Small intestine (tissue), 7 donors: Measurements from ENCODE around the gene RPS16. TPM values are rescaled to one million over a fixed set of nuclear protein-coding genes. Genes with fewer than 3 reads are reported as not detected.
"Not testable (repeated sequence)": the region's sequence is repeated elsewhere in the genome, so short reads cannot be mapped to it uniquely, and the experiment has no call there.

ENCODE experiments used
- DNase-seq, 2 donors: peaks; one replicate each; pipeline versions ENCODE4 v3.0.0 to v3.0.0-alpha.2; 2013
- FAIRE-seq: peaks from 2 replicates; lab custom pipeline; 2012; peaks lifted over from hg19 to GRCh38; lab: Jason Lieb, UNC
- H3K27ac ChIP-seq, 3 donors: one replicate each; pipeline ENCODE4 v1.5.1; 2013; ENCODE audit warnings: low read length in 2 of 3, mild to moderate bottlenecking in 2 of 3, control low read depth in 1 of 3, inconsistent platforms in 1 of 3, low read depth in 1 of 3, moderate library complexity in 1 of 3
- H3K27me3 ChIP-seq, 3 donors: one replicate each; pipeline ENCODE4 v1.6.1; 2013; ENCODE audit warnings: low read length in 3 of 3, inconsistent platforms in 1 of 3; ENCODE audit not compliant: control insufficient read depth in 3 of 3, insufficient read depth in 3 of 3
- H3K36me3 ChIP-seq, 3 donors: one replicate each; pipeline ENCODE4 v1.6.1; 2013; ENCODE audit warnings: low read length in 3 of 3, inconsistent platforms in 1 of 3, low read depth in 1 of 3, mild to moderate bottlenecking in 1 of 3, moderate library complexity in 1 of 3; ENCODE audit not compliant: control insufficient read depth in 3 of 3, insufficient read depth in 2 of 3
- H3K4me1 ChIP-seq, 3 donors: one replicate each; pipeline ENCODE4 v1.6.1; 2013; ENCODE audit warnings: low read length in 2 of 3, inconsistent platforms in 1 of 3, low read depth in 1 of 3, mild to moderate bottlenecking in 1 of 3, moderate library complexity in 1 of 3; ENCODE audit not compliant: control insufficient read depth in 3 of 3, insufficient read depth in 2 of 3
- H3K4me3 ChIP-seq, 3 donors: one replicate each; pipeline ENCODE4 v1.5.1; 2013; ENCODE audit warnings: low read length in 3 of 3, control low read depth in 1 of 3, inconsistent platforms in 1 of 3, low read depth in 1 of 3, mild to moderate bottlenecking in 1 of 3, moderate library complexity in 1 of 3
- H3K9me3 ChIP-seq, 2 donors: one replicate each; pipeline ENCODE4 v1.6.1; 2013; ENCODE audit warnings: low read depth in 1 of 2, low read length in 1 of 2; ENCODE audit not compliant: control insufficient read depth in 2 of 2, insufficient read depth in 1 of 2
- WGBS, 3 donors: extraction: QIAGEN DNeasy Blood & Tissue Kit; methylation state at CpG; one replicate each; pipeline ENCODE4 v1.1.7; 2013; 5-methylcytosine and 5-hydroxymethylcytosine counted together
- polyA plus RNA-seq, 4 donors: library from polyadenylated mRNA; stranded (reverse) in 3 of 4; unstranded in 1 of 4; fragments of 200-250 nt in 3 of 4; fragments of 120-200 nt in 1 of 4; gene quantifications; one replicate each; pipeline versions ENCODE4 v1.2.1 to v1.2.3, GENCODE V29; 2013
- donor health status: healthy with polysubstance abuse.
- donor health status: control.
- donor health status: control.
- donor health status: Bipolar disorder and iron deficiency.
- donor health status: healthy.

The RPS16 gene
- polyA plus RNA-seq, 4 donors, result 1,341 to 3,643 (median 2,485) TPM

DNA sequence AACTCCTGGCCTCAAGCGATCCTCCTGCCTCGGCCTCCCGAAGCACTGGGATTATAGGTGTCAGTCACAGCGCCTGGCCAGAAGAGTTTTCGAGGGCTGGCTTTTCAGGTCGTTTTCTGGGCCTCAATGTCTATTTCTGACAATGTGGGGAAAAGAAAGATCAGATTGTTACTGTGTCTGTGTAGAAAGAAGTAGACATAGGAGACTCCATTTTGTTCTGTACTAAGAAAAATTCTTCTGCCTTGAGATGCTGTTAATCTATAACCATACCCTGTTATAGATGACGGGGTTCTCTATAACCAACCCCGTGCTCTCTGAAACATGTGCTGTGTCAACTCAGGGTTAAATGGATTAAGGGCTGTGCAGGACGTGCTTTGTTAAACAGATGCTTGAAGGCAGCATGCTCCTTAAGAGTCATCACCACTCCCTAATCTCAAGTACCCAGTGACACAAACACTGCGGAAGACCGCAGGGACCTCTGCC lies 43.6 kb upstream of the RPS16 start:
- WGBS, 3 donors, result 75 to 84% (median 81%) methylated on average over 11 of the region's 11 CpGs
- peaks cover 7 to 32% (median 8%) of the 10 kb centered on the region in 3 donors for H3K36me3 ChIP-seq
- not testable (repeated sequence) for H3K27me3 ChIP-seq, FAIRE-seq, H3K9me3 ChIP-seq, H3K4me3 ChIP-seq
- H3K27ac ChIP-seq, result peak overlapping the region in 1 of 3 donors; percentile 75
- DNase-seq, result peak in 1 of 2 donors; percentile 28
- H3K4me1 ChIP-seq, result peaks cover 2 to 10% (median 5%) of the 10 kb centered on the region in 3 donors

DNA sequence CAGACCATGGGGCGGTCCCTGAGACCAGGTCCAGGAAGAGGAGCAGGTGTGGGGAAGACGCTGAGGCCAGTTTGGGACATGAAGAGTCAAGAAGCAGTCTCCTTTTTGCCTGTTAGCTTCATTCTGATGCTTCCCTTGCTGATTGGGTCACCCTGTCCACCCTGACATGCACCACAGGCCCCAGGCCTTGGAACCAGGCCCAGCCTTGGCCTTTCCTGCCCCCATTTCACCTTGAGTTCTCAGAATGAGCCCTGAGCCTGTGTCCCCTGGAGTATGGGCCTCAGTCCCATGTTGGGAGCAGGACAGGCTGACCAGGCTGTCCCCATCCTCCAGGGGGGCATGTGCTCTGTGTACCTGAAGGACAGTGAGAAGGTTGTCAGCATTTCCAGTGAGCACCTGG lies 40.0 kb upstream of the RPS16 start:
- peaks cover 19 to 58% (median 29%) of the 10 kb centered on the region in 3 donors for H3K36me3 ChIP-seq
- no peak for FAIRE-seq
- H3K27ac ChIP-seq, result no peak overlapping the region

DNA sequence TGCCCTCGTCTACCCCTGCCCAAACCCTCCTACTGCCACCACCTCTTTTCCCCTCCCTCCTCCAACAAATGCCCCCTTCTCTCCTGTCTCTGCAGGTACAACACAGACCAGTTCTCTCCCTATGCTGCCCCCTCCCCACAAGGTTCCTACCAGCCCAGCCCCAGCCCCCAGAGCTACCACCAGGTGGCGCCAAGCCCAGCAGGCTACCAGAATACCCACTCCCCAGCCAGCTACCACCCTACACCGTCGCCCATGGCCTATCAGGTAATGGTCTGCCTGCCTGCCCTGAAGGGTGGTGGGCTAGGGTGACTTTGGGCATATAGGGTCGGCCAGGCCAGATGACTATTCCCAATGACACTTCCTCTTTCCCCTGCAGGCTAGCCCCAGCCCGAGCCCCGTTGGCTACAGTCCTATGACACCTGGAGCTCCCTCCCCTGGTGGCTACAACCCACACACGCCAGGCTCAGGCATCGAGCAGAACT lies 38.4 kb upstream of the RPS16 start:
- Histone ChIP-seq H3K9me3 (no peaks in the 10 kb centered on the region), H3K27me3 (no peaks in the 10 kb centered on the region), H3K36me3 (peaks cover 25 to 73% (median 39%) of the 10 kb centered on the region in 3 donors), H3K27ac (no peak overlapping the region), H3K4me1 (no peaks in the 10 kb centered on the region), H3K4me3 (no peak overlapping the region)
- 52 to 59% (median 54%) methylated on average over 9 of the region's 9 CpGs for WGBS, 3 donors
- DNase-seq (peak; percentile 19 to 65), FAIRE-seq (no peak)

More for the DNA sequence above, 40.0 kb upstream of the RPS16 start:
- WGBS, 3 donors, result 94 to 100% (median 100%) methylated on average over 1 to 2 of the region's 2 CpGs
- no peaks in the 10 kb centered on the region for H3K9me3 ChIP-seq
- no peak for DNase-seq
- no peak overlapping the region for H3K4me3 ChIP-seq
- H3K27me3 ChIP-seq, result no peaks in the 10 kb centered on the region
- peaks cover 0 to 5% (median 0%) of the 10 kb centered on the region in 3 donors for H3K4me1 ChIP-seq

DNA sequence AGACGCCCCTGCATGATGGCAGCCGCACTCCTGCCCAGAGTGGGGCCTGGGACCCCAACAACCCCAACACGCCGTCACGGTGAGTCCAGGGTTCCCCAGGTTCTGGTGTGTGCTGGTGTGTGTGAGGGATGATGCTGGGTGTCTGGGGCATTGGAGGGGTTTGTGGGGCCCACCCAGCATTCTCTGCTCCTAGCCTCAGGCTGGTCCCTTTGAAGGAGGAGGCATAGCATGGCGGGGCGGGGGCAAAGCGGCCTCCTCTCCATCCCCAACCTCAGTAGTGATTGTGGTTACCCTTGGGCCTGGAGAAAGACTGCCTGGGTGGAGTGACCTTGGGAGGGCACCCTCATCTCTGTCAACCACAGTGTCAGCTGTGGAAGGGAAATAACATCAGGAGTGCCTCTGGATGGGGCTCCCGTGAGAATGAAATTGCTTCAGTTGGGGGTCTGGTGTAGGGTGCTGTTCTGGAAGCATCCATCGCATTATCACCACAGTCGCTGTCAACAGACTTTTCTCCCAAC lies 37.8 kb upstream of the RPS16 start:
- no peak for DNase-seq

DNA sequence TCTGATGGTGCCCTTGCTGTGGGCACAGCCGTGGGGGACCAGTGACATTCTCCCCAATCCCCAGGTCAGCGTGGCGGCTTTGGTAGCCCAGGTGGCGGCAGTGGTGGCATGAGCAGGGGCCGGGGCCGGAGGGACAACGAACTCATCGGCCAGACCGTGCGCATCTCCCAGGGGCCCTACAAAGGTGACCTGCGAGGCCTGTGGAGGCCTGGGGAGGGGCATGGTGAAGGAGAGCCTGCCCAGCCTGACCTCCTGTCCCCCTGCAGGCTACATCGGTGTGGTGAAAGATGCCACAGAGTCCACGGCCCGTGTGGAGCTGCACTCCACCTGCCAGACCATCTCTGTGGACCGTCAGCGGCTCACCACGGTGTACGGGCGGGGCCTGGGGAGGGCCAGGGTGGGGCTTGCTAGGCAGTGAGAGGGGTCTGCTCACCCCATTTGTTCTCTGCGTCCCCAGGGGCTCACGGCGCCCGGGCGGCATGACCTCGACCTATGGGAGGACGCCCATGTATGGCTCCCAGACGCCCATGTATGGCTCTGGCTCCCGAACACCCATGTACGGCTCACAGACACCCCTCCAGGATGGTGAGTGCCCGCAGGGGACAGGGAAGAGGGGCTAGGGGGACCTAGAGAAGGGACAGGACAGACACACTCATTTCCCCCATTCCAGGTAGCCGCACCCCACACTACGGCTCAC lies 37.1 kb upstream of the RPS16 start:
- H3K36me3 ChIP-seq, result peaks cover 25 to 86% (median 48%) of the 10 kb centered on the region in 3 donors
- no peaks in the 10 kb centered on the region for H3K4me1 ChIP-seq
- whole genome bisulfite sequencing, 3 donors, result 91% methylated on average over 31 to 32 of the region's 32 CpGs
- no peak overlapping the region for H3K4me3 ChIP-seq
- H3K9me3 ChIP-seq, result no peaks in the 10 kb centered on the region
- DNase-seq, result no peak
- no peak overlapping the region for H3K27ac ChIP-seq
- FAIRE-seq, result no peak
- no peaks in the 10 kb centered on the region for H3K27me3 ChIP-seq

More for the DNA sequence above, 37.8 kb upstream of the RPS16 start:
- Histone ChIP-seq H3K9me3 (no peaks in the 10 kb centered on the region), H3K27me3 (no peaks in the 10 kb centered on the region), H3K4me1 (no peaks in the 10 kb centered on the region), H3K4me3 (no peak overlapping the region), H3K27ac (no peak overlapping the region), H3K36me3 (peaks cover 25 to 80% (median 42%) of the 10 kb centered on the region in 3 donors)
- FAIRE-seq, result no peak
- 87 to 88% (median 87%) methylated on average over 11 of the region's 11 CpGs for WGBS, 3 donors

DNA sequence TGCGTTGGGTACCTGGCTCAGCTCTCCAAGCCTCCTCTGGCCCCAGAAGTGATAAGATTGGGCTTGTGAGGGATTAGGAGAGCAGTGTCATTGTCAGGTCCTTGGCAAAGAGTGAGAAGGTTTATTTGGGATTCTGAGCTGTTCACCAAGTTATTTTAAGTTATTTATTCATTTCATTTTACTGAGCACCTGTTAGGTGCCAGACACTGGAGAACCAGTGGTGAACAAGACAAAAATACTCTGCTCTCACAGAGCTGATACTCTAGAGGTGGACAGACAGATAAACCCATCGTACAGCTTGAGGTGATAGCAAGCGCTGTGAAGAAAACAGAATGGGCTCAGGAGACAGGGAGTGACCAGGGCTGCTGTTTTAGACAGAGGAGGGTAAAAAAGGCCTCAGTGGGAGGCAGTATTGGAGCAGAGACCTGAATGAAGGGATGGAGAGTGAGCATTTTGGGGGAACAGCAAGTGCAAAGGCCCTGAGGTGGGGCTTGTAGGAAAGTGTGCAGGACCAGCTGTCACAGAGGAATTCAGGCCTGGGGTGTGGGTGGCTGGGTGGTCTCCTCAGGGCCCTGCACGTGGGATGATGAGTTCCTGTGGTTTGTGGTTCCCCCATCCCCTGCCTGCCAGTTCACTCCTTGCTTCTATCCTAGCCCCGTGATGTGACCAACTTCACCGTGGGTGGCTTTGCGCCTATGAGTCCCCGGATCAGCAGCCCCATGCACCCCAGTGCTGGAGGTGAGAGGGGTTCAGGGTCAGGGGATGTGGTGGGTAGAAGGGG lies 36.2 kb upstream of the RPS16 start:
- H3K36me3 ChIP-seq, result peaks cover 28 to 95% (median 55%) of the 10 kb centered on the region in 3 donors
- FAIRE-seq, result no peak
- no peaks in the 10 kb centered on the region for H3K4me1 ChIP-seq
- DNase-seq, result no peak
- no peaks in the 10 kb centered on the region for H3K9me3 ChIP-seq
- no peak overlapping the region for H3K4me3 ChIP-seq
- H3K27ac ChIP-seq, result no peak overlapping the region
- H3K27me3 ChIP-seq, result no peaks in the 10 kb centered on the region
- WGBS, 3 donors, result 72 to 86% (median 80%) methylated on average over 8 of the region's 8 CpGs

DNA sequence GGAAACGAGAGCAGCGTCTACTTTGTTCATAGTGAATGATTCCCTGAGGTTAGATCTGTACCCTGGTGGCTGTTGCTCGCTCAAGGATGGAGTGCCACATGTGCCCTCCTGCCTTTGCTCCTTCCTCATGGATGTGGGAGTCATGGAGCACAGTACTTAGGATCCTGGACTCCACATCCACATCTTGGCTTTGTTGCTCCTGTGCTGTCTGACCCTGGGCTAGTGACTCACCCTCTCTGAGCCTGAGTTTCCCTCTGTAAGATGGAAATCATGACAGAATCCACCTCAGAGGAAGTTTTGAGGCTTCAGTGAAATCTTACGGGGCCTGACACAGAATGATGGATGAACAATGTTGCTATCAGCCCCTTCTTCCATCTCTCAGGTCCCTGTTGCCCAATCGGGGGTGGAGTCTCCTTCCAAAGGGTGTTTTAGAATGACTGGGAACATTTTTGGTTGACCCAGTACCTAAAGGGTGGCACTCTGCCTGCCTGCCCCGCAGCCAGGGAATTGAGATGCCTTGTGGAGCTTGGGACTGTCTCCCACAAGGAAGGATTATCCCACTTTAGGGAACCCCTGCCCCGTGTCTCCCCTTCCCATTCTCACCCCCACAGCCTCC lies 35.1 kb upstream of the RPS16 start:
- no peak overlapping the region for H3K27ac ChIP-seq
- H3K36me3 ChIP-seq, result peaks cover 30 to 98% (median 63%) of the 10 kb centered on the region in 3 donors
- no peaks in the 10 kb centered on the region for H3K4me1 ChIP-seq
- H3K27me3 ChIP-seq, result no peaks in the 10 kb centered on the region
- FAIRE-seq, result no peak
- no peaks in the 10 kb centered on the region for H3K9me3 ChIP-seq
- 84 to 87% (median 86%) methylated on average over 7 of the region's 7 CpGs for whole genome bisulfite sequencing, 3 donors
- H3K4me3 ChIP-seq, result no peak overlapping the region
- no peak for DNase-seq

DNA sequence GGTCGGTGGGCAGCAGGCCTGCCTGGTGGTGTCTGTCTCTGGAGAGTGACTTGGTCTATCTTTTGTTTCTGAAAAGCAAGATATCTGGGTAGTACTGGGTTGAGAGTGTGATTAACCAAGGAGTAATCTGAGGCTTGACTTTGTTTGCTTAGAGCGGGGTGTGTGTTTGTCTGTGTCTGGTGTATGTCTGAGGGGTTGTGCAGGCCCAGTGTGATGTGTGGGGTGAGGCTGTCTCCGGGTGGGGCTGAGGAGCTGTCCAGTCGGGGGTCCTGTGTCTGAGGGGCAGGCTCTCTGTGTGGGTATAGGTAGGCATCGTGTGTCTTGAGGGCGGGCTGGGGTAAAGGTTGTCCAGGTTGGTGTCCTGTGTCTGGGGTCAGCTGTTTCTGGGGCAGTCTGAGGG lies 33.8 kb upstream of the RPS16 start:
- no peaks in the 10 kb centered on the region for H3K27me3 ChIP-seq
- H3K27ac ChIP-seq, result no peak overlapping the region
- H3K9me3 ChIP-seq, result no peaks in the 10 kb centered on the region
- no peak for FAIRE-seq
- H3K4me3 ChIP-seq, result no peak overlapping the region
- WGBS, 3 donors, result 84 to 86% (median 86%) methylated on average over 6 of the region's 6 CpGs
- H3K36me3 ChIP-seq, result peaks cover 34 to 97% (median 65%) of the 10 kb centered on the region in 3 donors
- DNase-seq, result no peak
- H3K4me1 ChIP-seq, result no peaks in the 10 kb centered on the region
